GM19025 (cell line): Measurements from ENCODE around the gene MS4A13.
A peak's percentile ranks its signal among the peaks of the same experiment; 100 is the strongest.
"Not testable (repeated sequence)": the region's sequence is repeated elsewhere in the genome, so short reads cannot be mapped to it uniquely, and the experiment has no call there.

ENCODE experiments used
- ATAC-seq: cut with Tn5 transposase; IDR thresholded peaks from one replicate; pipeline ENCODE4 v1.9.1; 2021; ENCODE audit warnings: mild to moderate bottlenecking, low read depth, moderate library complexity; ENCODE audit not compliant: unreplicated experiment

MS4A13 gene

GRCh38 chr11:60528934-60529333 lies 13.7 kb downstream of the MS4A13 start:
- no peak for ATAC-seq

- ATAC-seq: no peak
Measured at GRCh38 chr11:60530454-60531100, 15.4 kb downstream of the MS4A13 start.

GRCh38 chr11:60532383-60532782 lies 17.2 kb downstream of the MS4A13 start:
- ATAC-seq: not testable (repeated sequence)

GRCh38 chr11:60538627-60539026 lies 23.4 kb downstream of the MS4A13 start:
- not testable (repeated sequence) for ATAC-seq

- no peak for ATAC-seq
Measured at GRCh38 chr11:60544077-60544476, 28.9 kb downstream of the MS4A13 start.

DNA sequence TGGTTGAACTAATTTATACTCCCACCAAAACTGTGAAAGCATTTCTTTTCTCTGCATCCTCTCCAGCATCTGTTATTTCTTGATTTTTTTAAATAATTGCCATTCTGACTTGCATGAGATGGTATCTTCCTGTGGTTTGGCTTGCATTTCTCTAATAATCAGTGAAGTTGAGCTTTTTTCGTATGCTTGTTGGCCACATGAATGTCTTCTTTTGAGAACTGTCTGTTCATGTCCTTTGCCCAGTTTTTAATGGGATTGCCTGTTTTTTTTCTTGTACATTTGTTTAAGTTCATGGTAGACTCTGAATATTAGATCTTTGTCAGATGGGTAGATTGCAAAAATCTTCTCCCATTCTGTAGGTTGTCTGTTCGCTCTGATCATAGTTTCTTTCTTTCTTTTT lies 46.1 kb downstream of the MS4A13 start:
- ATAC-seq: no peak

GRCh38 chr11:60563553-60564235 lies 48.5 kb downstream of the MS4A13 start:
- peak; percentile 58 for ATAC-seq

DNA sequence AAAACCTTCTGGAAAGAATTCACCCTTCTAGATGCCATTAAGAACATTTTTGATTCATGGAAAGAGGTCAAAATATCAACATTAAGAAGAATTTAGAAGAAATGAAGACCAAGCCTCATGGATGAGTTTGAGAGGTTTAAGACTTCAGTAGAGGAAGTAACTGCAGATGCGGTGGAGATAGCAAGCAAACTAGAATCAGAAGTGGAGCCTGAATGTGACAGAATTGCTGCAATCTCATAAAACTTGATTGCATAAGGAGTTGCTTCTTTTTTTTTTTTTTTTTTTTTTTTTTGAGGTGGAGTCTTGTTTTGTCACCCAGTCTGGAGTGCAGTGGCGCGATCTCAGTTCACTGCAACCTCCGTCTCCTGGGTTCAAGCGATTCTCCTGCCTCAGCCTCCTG lies 51.6 kb downstream of the MS4A13 start:
- no peak for ATAC-seq

GRCh38 chr11:60570970-60571369 lies 55.8 kb downstream of the MS4A13 start:
- ATAC-seq: no peak

- ATAC-seq: no peak
Measured at GRCh38 chr11:60589611-60590010, 74.4 kb downstream of the MS4A13 start.
